MV-4-11 (cell line): ENCODE measurements around the gene TAS2R16.
"Not testable (repeated sequence)": the region's sequence is repeated elsewhere in the genome, so short reads cannot be mapped to it uniquely, and the experiment has no call there.

Experiments used
- DNase-seq: peaks from one replicate; lab custom pipeline; 2025; lab: John Stamatoyannopoulos, UW

Gene TAS2R16

DNA sequence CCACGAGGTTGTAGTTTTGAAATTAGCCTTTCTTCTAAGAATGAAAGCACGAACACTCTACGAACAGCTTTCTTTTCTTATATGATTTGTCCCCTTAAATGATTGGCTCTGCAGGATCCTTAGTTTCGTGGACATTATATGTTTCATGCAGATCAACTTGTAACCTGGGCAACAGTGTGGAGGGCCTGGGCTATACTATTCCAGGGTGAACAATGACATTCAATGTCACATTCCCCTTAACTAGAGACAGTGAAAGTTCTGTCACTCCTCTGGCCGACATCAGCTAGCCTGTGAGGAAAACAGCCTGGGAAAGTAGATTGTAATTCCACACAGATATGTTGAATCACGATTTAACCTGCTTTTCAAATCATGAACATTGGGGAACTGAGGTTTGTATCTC, 23.4 kb downstream of the TAS2R16 start:
- DNase-seq = no peak

DNA sequence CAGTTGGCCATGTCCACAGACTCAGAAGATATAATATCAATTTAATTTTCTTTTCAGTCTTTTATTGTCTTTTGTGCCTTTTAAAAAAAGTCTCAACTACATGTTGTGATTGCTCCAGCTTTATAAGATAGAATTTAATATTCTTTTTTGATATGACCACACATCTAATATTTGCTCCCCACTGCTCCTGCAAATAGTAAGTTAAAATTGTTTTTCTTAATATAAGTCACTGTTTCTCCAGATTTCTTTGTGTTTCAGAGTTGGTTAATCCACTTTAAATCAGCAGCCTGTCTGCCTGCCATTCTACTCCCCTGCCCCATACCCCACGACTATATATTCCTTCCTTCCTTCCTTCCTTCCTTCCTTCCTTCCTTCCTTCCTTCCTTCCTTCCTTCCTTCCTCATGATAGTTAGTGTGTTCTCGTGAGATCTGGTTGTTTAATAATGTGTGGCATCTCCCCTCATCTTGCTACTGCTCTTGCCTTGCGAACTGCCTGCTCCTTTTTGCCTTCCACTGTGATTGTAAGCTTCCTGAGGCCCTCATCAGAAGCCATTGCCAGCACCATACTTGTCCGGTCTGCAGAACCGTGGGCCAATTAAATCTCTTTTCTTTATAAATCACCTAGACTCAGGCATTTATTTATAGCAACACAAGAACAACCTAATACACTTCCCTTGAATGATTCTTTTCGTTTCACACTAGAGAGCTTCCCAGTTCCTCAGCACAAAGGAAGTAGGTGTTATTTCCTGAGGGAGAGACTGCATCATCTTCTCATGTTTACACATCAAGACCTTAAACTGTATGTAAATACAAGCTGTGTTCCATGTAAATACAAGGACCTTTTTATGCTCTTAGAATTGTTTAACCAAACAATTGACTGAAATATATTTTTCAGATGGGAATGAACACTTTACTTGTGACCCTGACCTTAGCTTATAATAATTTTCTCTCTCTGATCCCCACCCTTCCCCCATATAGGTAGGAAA, 24.5 kb downstream of the TAS2R16 start:
- DNase-seq = no peak

DNA sequence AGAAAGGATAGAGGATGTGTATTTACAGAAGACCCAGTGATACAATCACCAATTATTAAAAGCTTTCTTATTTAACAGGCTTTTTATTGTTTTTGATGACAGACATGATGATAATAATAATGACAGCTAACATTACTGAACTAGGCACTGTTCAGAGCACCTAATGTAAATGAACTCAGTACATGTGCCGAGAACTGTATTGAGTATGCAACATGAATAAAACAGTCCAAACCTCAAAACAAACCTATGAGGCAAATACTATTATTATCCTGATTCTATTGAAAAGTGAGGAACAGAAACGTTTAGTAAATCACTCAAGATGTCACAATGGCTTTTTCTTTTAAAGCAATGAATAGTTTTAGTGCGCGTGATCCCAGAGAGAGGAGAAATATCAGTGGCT, 27.1 kb downstream of the TAS2R16 start:
- DNase-seq = no peak

DNA sequence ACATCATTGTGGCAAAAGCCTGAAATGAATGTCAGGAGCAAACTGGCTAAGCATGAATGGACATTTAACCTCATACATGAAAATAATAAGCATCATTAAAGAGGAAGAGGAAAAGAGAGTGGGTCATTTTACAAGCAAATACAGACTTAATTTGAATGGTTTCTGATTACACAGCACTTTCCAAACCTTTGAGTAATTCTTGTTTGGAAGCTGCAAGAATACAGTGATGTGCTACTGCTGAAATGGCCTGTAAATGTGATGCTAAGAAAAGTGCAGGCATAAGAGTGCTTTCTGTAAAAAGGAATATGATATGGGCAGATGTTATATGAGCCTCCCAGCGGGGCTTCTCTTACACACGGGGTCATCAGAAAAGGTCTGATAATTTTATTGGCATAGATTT, 30.2 kb downstream of the TAS2R16 start:
- no peak for DNase-seq

DNA sequence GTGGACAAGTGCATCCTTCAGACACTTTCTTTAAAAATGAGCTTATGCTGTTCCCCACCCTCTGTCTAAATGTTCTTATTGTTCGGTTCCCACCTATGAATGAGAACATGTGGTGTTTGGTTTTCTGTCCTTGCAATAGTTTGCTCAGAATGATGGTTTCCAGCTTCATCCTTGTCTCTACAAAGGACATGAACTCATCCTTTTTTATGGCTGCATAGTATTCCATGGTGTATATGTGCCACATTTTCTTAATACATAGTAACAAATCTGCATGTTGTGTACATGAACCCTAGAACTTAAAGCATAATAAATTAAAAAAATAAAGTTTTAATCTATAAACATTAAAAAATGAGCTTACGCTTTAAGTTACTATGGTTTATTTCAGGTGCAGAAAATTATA, 41.8 kb downstream of the TAS2R16 start:
- DNase-seq = not testable (repeated sequence)

DNA sequence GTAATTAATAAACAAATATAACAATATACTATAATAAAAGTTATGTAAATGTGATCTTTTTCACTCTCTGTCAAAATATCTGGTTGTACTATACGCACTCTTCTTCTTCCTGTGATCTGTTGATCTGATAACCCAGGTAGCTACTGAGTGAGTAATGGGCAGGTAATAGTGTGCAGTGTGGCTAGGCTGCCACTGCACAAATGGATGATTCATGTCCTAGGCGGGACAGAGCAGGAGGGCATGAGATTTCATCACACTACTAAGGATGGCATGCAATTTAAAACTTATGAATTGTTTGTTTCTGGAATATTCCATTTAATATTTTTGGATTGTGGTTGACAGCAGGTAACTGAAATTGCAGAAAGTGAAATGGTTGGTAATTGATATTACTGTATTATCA, 44.5 kb downstream of the TAS2R16 start:
- DNase-seq = no peak

DNA sequence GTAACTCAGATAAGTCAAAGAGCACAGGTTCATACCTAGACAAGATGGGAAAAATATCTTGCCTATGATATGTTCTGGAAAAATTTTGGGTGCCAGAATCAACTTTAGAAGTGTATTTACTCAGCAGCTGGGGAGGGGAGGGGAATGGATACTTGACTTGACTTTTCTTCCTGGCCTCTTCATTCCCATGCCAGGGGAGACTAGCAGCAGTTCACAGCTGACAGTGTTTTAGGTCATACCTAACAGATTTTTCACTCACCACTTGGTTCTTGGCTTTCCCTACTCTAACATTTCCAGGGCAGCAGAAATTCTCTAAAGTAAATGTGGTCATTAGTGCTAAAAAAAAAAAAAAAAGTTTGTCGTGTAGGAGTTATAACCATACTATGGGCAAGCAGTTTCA, 46.3 kb downstream of the TAS2R16 start:
- no peak for DNase-seq
